Neutrophil (primary cell): ENCODE measurements around the gene DGKA.

ENCODE experiments used
- H3K27ac ChIP-seq: fragments of 200-600 bp; sonication (generic); 2 replicates; pipeline ENCODE4 v1.5.1; 2016; ENCODE audit warnings: mild to moderate bottlenecking, moderate library complexity
- H3K27me3 ChIP-seq: fragments of 200-600 bp; sonication (generic); 2 replicates; pipeline ENCODE4 v1.6.0; 2016; ENCODE audit warnings: mild to moderate bottlenecking
- H3K36me3 ChIP-seq: fragments of 200-600 bp; sonication (generic); 2 replicates; pipeline ENCODE4 v1.5.1; 2017
- H3K4me1 ChIP-seq, 2 experiments: fragments of 200-600 bp in 1 of 2; sonication (generic) in 1 of 2; 1 replicate in 1 of 2; 2 replicates in 1 of 2; pipeline versions ENCODE4 v1.5.1 to v1.6.1; 2013 to 2016; ENCODE audit warnings: low read depth in 1 of 2, low read length in 1 of 2, mild to moderate bottlenecking in 1 of 2, moderate library complexity in 1 of 2; ENCODE audit not compliant: control insufficient read depth in 1 of 2, insufficient read depth in 1 of 2
- H3K4me3 ChIP-seq, 2 experiments: fragments of 200-600 bp in 1 of 2; sonication (generic) in 1 of 2; 1 replicate in 1 of 2; 2 replicates in 1 of 2; pipeline ENCODE4 v1.5.1; 2013 to 2016; ENCODE audit warnings: low read depth in 1 of 2, low read length in 1 of 2, mild to moderate bottlenecking in 1 of 2, moderate library complexity in 1 of 2
- H3K9me3 ChIP-seq: fragments of 200-600 bp; sonication (generic); 2 replicates; pipeline ENCODE4 v1.5.1; 2016
- CTCF ChIP-seq: fragments of 200-600 bp; sonication (generic); IDR thresholded peaks from 2 replicates; pipeline ENCODE4 v1.5.1; 2016; ENCODE audit warnings: antibody characterized with exemption

DGKA gene

GRCh38 chr12:55901881-55902490, 29.0 kb upstream of the DGKA start:
- Histone ChIP-seq H3K4me3 (no peak overlapping the region), H3K36me3 (peaks cover 24% of the 10 kb centered on the region), H3K4me1 (no peaks in the 10 kb centered on the region), H3K27ac (no peak overlapping the region), H3K9me3 (no peaks in the 10 kb centered on the region), H3K27me3 (no peaks in the 10 kb centered on the region)
- no peak for TF ChIP-seq CTCF

GRCh38 chr12:55906056-55906455, 24.9 kb upstream of the DGKA start:
- Histone ChIP-seq H3K4me3 (no peak overlapping the region), H3K36me3 (peaks cover 23% of the 10 kb centered on the region), H3K27me3 (no peaks in the 10 kb centered on the region), H3K9me3 (no peaks in the 10 kb centered on the region), H3K27ac (no peak overlapping the region), H3K4me1 (no peaks in the 10 kb centered on the region)
- TF ChIP-seq CTCF, result no peak

- Histone ChIP-seq H3K27ac (no peak overlapping the region), H3K9me3 (no peaks in the 10 kb centered on the region), H3K4me3 (no peak overlapping the region), H3K36me3 (no peaks in the 10 kb centered on the region), H3K4me1 (no peaks in the 10 kb centered on the region), H3K27me3 (no peaks in the 10 kb centered on the region)
- TF ChIP-seq CTCF, result no peak
Measured at GRCh38 chr12:55908726-55909512, 22.0 kb upstream of the DGKA start.

- no peak for TF ChIP-seq CTCF
- Histone ChIP-seq H3K4me1 (no peaks in the 10 kb centered on the region), H3K9me3 (no peaks in the 10 kb centered on the region), H3K27ac (no peak overlapping the region), H3K36me3 (no peaks in the 10 kb centered on the region), H3K4me3 (no peak overlapping the region), H3K27me3 (no peaks in the 10 kb centered on the region)
Measured at GRCh38 chr12:55909513-55909884, 21.5 kb upstream of the DGKA start.

GRCh38 chr12:55912908-55913307, 18.1 kb upstream of the DGKA start:
- no peaks in the 10 kb centered on the region for H3K36me3 ChIP-seq
- H3K4me1 ChIP-seq, result peaks cover 9 to 10% of the 10 kb centered on the region in 2 experiments
- TF ChIP-seq CTCF, result no peak
- H3K27ac ChIP-seq, result no peak overlapping the region
- H3K9me3 ChIP-seq, result no peaks in the 10 kb centered on the region
- H3K4me3 ChIP-seq, result no peak overlapping the region
- H3K27me3 ChIP-seq, result no peaks in the 10 kb centered on the region
